GM21526 (cell line): ENCODE results near the gene SMAD7.

ENCODE experiments used
- ATAC-seq: cut with Tn5 transposase; IDR thresholded peaks from one replicate; pipeline ENCODE4 v1.9.1; 2021; ENCODE audit warnings: moderate library complexity; ENCODE audit not compliant: unreplicated experiment, low FRiP score

SMAD7 gene

DNA sequence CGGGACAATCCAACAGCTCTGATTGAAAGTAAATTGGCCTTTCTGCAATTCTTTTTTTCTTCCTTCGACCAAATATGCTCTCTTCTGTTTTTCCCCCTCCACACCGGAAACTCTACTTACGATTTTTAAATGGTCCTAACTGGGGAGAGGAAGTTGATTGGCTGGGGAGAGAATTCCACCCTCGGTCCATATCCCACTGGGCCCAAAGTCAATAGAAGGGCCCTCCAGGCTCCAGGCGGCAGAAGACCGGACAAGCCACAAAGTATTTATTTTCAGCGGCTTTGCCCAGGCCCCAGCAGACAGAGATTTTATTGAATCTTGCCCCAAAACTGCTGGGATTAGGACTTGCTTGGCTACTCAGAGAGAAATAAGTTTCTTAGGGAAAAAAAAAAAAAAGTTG is 37.1 kb upstream of the SMAD7 start:
- ATAC-seq: no peak

GRCh38 chr18:48986851-48987761 is 36.3 kb upstream of the SMAD7 start:
- ATAC-seq: no peak

- no peak for ATAC-seq
Observed at GRCh38 chr18:48985161-48985560, 34.4 kb upstream of the SMAD7 start.

GRCh38 chr18:48983793-48984437 is 33.1 kb upstream of the SMAD7 start:
- ATAC-seq: no peak

DNA sequence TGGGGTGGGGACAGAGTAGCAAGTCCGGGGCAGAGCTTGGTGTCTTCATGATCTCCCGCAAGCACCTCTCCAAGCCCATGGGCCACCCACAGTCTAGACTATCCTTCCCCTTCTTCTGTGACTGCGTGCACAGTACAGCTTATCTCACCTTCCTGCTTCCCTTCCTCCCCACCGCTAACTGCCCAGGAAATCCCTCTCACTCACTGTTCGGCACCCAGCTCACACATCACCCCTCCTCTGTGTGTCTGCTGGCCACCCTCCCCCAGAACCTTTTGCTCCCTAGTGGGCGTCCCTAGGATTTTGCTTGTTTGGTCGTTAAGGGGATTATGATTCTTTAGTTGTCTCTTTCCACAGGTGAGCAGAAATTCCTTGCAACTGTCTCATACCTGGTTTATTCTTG is 31.5 kb upstream of the SMAD7 start:
- no peak for ATAC-seq

DNA sequence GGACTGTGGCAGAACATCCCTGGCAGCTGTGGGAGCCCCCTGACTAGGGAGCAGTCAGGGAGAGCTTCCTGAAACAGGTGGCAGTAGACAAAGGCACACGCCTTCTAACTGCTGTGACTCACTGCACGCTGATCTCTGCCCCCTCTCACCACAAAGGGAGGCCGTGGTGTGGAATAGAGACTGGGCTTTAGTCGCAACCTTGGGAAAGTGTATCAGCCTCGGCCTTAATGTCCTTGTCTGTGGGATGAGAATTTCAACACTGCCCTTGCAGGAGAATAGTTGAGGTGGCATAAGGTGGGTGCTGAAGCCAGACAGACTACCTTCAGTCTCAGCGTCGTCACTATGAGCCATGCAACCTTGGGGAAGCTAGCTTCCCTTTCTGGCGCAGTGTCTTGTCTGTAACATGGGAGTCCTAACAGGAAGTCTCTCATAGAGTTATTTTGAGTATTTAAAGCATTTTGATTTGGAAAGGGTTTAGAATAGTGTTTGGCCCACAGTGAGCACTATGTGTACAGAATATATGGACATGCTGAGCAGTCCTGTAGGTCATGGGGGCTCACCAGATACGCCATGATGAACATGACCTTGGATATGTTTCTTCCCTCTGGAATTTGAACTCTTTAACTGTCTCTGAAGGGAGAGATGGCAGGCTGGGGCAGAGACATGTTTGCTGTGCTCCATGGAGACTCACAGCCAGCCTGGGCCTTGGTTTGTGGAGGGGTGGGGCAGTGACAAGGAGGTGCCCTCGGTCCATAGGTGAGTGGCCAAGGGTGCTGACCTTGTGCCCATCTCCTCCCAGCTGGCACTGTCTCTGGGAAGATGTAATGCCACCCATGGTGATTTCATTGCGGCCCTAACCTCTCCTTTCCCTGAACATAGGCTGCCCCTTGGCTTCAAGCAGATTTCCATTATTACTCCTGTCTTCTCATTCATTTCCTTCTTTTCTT is 29.5 kb upstream of the SMAD7 start:
- ATAC-seq: no peak

DNA sequence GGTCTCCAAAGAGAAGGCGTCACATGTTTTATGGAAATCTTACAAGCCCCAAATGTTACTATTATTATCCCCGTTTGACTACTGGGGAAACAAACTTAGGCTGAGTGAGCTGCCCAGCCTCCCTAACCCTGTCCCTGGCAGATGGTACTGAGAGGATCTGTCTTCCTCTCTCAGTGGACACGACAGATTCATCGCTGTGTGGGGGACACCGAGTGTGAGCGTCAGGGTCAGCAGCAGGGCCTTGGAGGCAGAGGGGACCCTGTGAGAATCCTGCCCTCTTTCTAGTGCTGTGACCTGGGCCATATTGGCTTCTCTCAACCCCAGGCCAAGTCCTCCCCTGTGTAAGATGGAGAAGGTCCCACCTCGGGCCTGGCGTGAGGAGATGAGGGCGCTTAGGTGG is 27.1 kb upstream of the SMAD7 start:
- ATAC-seq: no peak

DNA sequence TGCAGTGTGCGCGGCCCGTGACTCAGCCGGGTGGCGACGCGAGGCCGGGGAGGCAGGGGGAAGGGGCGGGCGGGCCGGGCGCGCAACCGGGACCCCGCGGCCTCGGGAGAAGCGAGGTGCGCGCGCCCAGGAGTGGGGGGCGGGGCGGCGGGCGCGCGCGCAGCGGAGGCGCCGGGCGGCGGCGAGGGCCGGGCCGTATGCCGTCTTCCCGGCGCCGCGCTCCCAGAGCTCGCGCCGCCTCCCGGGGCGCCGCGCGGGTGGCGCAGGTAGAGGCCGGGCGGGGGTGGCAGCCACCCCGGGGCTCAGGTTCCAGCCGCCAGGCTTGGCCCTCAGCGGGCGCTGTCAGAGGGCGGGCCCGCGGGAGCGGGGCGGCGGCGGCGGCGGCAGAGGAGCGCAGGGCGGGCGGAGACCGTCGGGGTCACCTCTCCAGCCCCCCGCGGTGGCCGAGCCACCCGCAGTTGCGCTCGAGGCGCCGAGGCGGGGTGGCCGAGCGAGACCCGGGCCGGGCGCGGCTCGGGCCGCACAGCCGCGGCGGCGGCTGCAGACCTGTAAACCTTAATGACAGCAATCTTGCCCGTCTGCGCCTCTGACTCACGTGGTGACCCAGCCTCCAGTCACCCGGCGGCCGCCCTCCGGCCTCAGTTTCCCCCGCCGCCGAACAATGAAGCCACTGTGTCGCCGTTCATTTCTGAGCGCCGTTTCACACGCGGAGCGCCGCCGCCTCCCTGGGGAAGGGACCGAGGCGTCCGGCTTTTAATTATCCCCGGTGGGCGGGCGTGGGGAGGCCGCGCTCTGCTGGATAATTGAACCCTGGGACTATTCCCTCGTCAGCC is 25.3 kb upstream of the SMAD7 start:
- no peak for ATAC-seq

DNA sequence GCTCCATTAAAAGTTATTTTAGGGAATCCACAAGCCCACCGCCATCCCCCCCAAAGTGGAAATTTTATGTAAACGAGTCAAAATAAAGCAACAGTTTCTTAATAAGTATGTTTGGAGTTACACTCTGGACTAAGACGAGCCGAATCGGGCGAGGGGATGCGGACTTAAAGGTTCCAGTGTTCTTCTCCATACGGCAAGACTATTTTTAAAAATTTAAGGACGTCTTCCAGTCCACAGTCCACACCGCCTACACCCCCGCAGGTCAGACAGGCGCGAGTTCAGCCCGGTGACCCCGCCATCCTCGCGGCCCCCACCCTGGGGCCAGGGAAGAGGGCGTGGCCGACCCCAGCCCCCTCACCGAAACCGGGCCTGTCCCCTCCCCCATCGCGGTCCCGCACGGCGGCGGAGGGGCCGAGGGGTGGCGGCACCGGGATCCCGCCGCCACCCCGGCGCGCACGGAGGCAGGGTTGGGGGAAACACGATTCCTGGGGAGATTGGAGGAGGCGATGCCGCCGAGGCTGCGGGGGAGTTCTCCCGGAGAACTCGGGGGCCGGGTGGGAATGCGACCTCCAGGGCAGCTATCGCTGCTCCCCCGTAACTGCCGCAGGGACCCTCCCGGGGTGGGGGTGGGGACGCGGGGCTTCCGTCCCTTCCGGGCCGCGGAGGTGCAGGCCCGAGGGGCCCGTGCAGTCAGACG is 24.5 kb upstream of the SMAD7 start:
- no peak for ATAC-seq

DNA sequence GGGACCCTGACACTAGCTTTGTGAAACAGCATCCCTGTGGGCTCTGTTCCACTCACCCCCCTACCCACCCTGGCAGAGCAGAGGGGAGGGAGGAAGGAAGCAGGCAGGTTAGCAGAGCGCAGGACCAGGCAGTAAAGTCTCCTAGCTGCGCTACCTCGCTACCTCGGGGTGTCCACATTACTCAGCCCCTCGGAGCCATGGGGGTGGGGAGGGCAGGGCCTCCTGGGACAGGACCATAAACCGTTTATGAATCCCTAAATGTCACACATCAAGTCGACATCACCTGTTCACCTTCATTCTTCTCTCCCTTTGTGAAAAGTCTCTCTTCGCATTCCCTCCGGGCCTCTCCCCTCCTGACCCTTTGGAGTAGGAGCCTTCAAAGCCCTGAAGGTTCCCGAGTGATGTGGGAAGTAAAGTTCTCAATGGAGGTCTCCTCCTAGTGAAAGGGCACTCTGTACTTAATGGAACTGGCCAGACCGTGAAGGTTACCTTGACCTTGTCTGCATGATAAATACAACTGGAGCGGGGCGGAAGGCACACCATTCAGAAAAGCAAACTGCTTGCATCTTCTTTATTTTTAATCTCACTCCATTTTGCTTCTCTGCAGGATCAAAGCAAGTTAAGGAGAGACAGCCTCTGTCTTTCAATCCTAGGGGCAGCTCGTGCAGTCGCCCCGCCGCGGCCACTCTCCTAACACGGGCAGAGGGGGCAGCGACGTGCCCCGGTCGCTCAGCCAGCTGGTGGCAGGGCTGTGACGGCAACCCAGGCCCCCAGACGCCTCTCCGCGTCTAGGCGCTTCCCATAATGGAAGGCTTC is 23.7 kb upstream of the SMAD7 start:
- ATAC-seq: no peak

GRCh38 chr18:48973731-48974130 is 23.0 kb upstream of the SMAD7 start:
- ATAC-seq: no peak

GRCh38 chr18:48968412-48969215 is 17.8 kb upstream of the SMAD7 start:
- no peak for ATAC-seq

DNA sequence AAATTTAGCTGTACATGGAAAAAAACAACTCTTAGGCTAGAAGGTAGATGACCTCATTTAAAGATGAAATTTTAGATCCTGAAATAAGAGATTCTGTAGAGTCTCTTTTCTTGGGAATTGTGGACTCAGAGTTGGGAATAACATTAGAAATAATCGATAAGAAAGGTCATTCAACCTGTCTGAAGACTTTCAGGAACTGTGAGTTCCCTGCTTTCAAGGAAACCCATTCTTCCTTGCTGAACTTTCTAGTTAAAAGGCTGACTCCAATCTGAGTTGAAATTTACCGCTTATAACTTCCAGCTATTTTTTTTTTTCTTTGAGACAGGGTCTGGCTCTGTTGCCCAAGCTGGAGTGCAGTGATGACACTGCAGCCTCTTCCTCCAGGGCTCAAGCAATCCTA is 16.8 kb upstream of the SMAD7 start:
- ATAC-seq: no peak

- ATAC-seq: no peak
Observed at GRCh38 chr18:48966523-48966922, 15.8 kb upstream of the SMAD7 start.

- no peak for ATAC-seq
Observed at GRCh38 chr18:48963586-48964470, 13.1 kb upstream of the SMAD7 start.

- ATAC-seq: no peak
Observed at GRCh38 chr18:48962994-48963561, 12.3 kb upstream of the SMAD7 start.
